ENCODE results near the gene DNAJC15. TPM values are rescaled to one million over a fixed set of nuclear protein-coding genes. Genes with fewer than 3 reads are reported as not detected.
A peak's percentile ranks its signal among the peaks of the same experiment; 100 is the strongest.

The DNAJC15 gene
- total and polyA plus RNA-seq, 2 donors (not counting 3 experiments of a cell fraction or from before 2014, with no cell fraction given), result 21.8 to 40.8 TPM

- no peak for FAIRE-seq
- ChIA-PET CTCF (interaction anchor here (1.3 to 2.0 kb wide), 3 partner anchors 9 to 747 kb away, joined by 3 to 6 read pairs (median 4); partner anchors contain the start of gene DNAJC15), POLR2A (no interaction called here)
- peak overlapping the region; percentile 17 for H3K4me2 ChIP-seq (ENCODE audit: insufficient read depth, low read length)
- H3K9ac ChIP-seq (replicated peaks; ENCODE audit: extremely low read depth, insufficient read depth, low read length), result no peak overlapping the region
- H3K4me1 ChIP-seq (ENCODE audit: control insufficient read depth, extremely low read depth, insufficient read depth, low read length), result peaks cover 29% of the 10 kb centered on the region
- H3K36me3 ChIP-seq (ENCODE audit: control insufficient read depth in 2 of 2, extremely low read depth in 1 of 2, insufficient read depth in 2 of 2, low read length in 2 of 2), result no peaks in the 10 kb centered on the region
- peak; percentile 39 for DNase-seq (ENCODE audit: low read depth, low spot score)
- no peak overlapping the region for H2AFZ ChIP-seq (ENCODE audit: low read depth, low read length)
- no peaks in the 10 kb centered on the region for H3K9me3 ChIP-seq (replicated peaks; ENCODE audit: control insufficient read depth, insufficient read depth, low read length)
- TF ChIP-seq EZH2 (IDR thresholded peaks at IDR 0.05; ENCODE audit: borderline replicate concordance, low read depth, low read length, severe bottlenecking) (no peak), JUN (IDR thresholded peaks at IDR 0.05; ENCODE audit: borderline replicate concordance, insufficient read depth, insufficient read length, low read depth) (no peak), POLR2AphosphoS5 (IDR thresholded peaks at IDR 0.05; ENCODE audit: insufficient read depth, low read depth, low read length) (no peak), FOS (IDR thresholded peaks at IDR 0.05; ENCODE audit: borderline replicate concordance, insufficient read depth, low read length) (no peak), POLR2A (IDR thresholded peaks at IDR 0.05; ENCODE audit: low read depth, low read length) (no peak), MYC (IDR thresholded peaks at IDR 0.05; ENCODE audit: low read depth, low read length) (no peak), CTCF (IDR thresholded peaks at IDR 0.05; ENCODE audit: extremely low read depth in 1 of 2, insufficient read depth in 1 of 2, low read depth in 1 of 2, low read length in 2 of 2) (no peak), MAX (IDR thresholded peaks at IDR 0.05; ENCODE audit: insufficient read depth, insufficient read length) (no peak), GATA2 (IDR thresholded peaks at IDR 0.05; ENCODE audit: insufficient read depth, insufficient read length, low read depth, low read length) (no peak)
- peak overlapping the region; percentile 18 for H3K27ac ChIP-seq (ENCODE audit: insufficient read depth, low read depth, low read length)
- H3K27me3 ChIP-seq (ENCODE audit: control insufficient read depth in 2 of 2, insufficient read depth in 2 of 2, low read length in 2 of 2), result no peaks in the 10 kb centered on the region
- H3K4me3 ChIP-seq (replicated peaks in 1 of 3; ENCODE audit: insufficient read depth in 1 of 3, low read depth in 1 of 3, low read length in 3 of 3), result no peak overlapping the region
- dilution Hi-C loops (cut with MboI; ENCODE audit: extremely low pct_ligation_motif_present, low sequenced_read_pairs) (no loop called here), intact Hi-C loops (cut with micrococcal nuclease) (no loop called here)
- no peaks in the 10 kb centered on the region for H3K9me1 ChIP-seq (replicated peaks; ENCODE audit: control insufficient read depth, extremely low read depth, insufficient read depth, low read length)
- no TSS peak for BruUV-seq (replicated peaks)
- H3K79me2 ChIP-seq (ENCODE audit: control insufficient read depth, insufficient read depth, low read length), result peaks cover 55% of the 10 kb centered on the region
- H4K20me1 ChIP-seq (replicated peaks; ENCODE audit: control insufficient read depth, extremely low read depth, insufficient read depth, low read length), result no peaks in the 10 kb centered on the region
These were observed 34.4 kb downstream of the DNAJC15 start for GRCh38 chr13:43057653-43058317.
